ENCODE data around the gene SMAD3.

Gene SMAD3

DNA sequence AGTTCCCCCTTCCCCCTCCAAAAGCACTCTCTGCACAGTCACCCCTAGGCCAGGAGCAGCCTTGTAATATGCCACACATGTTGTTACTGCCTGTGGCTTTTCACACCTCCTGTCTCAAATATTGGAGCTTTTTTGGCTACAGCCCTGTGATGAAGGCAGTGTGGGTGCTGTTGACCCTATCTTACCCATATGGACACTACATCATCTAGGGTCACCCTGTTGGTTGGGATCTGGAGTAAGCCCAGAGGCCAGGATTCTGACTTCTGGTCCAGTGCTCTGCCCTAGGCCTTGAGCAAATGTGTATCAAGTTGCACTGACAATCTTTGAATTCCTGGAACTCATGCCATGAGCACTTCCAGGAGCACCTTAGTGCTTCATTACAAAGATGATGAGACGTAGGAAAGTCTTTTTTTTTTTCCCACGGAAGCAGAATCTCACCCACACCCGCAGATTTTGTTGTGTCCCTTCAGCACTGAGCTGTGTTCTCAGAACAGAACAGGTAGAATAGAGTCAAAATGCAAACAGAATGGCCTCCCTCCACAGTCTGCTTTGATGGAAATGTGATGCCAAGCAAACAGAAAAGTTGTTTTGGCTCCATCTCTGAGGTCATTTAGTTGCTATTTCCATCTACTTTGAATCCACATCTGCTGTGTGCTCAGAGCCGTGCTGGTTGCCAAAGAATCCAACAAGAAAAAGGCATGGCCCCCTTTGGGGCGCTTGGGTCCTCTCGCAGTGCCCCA is 49.6 kb downstream of the SMAD3 start:
- TF ChIP-seq, protein P1, sequence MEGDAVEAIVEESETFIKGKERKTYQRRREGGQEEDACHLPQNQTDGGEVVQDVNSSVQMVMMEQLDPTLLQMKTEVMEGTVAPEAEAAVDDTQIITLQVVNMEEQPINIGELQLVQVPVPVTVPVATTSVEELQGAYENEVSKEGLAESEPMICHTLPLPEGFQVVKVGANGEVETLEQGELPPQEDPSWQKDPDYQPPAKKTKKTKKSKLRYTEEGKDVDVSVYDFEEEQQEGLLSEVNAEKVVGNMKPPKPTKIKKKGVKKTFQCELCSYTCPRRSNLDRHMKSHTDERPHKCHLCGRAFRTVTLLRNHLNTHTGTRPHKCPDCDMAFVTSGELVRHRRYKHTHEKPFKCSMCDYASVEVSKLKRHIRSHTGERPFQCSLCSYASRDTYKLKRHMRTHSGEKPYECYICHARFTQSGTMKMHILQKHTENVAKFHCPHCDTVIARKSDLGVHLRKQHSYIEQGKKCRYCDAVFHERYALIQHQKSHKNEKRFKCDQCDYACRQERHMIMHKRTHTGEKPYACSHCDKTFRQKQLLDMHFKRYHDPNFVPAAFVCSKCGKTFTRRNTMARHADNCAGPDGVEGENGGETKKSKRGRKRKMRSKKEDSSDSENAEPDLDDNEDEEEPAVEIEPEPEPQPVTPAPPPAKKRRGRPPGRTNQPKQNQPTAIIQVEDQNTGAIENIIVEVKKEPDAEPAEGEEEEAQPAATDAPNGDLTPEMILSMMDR (IDR thresholded peaks at IDR 0.05; ENCODE audit: extremely low read depth, insufficient read depth, missing control alignments) = no peak
- in situ Hi-C loops (cut with MboI; ENCODE audit: low pct_unique_long_range_greater_than_20kb, low sequenced_read_pairs, unreplicated experiment) = no loop called here
- no peak for DNase-seq (ENCODE audit: low spot score)

DNA sequence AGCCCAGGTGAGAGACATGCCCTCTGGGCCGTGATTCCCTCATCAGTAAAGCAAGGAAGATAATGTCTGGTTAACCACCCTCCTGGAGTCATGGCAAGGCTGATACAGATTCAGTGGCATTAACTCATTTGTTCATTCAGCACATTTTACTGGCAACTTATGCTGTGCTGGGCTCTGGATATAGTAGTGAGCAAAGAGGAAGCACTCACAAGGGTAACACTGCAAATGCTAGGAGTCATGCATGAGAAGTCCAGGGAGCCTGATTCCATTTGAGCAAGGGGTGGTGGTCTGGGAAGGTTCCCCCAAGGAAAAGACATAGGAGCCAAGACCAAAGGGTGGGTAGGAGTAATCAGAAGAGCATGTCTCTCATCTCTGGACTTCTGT is 50.2 kb downstream of the SMAD3 start:
- in situ Hi-C loops (cut with MboI; ENCODE audit: low pct_unique_long_range_greater_than_20kb, low sequenced_read_pairs, unreplicated experiment) = no loop called here
- TF ChIP-seq, protein P1 (IDR thresholded peaks at IDR 0.05; ENCODE audit: extremely low read depth, insufficient read depth, missing control alignments) = no peak

DNA sequence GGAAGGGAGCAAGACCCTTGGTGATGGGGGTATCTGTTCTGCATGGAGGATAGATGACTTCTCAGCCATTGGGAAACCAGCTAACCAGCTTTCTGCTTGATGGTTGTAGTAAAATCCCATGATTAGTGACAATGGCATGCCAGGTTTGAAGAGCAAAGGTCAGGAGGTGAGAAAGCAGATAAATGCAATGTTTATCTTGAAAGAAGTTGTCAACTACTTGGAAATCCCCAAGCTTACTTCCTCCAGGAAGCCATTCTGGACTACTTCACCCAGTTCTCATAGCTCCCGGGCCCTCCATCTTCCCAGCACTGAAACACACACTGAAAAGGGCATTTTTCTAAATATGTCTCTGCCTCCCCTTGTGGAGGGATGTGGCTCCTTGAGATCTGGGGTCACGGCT is 51.3 kb downstream of the SMAD3 start:
- DNase-seq (ENCODE audit: low spot score) = no peak
- TF ChIP-seq, protein P1 (IDR thresholded peaks at IDR 0.05; ENCODE audit: extremely low read depth, insufficient read depth, missing control alignments) = no peak
- in situ Hi-C loops (cut with MboI; ENCODE audit: low pct_unique_long_range_greater_than_20kb, low sequenced_read_pairs, unreplicated experiment) = no loop called here

More for the DNA sequence above, 50.2 kb downstream of the SMAD3 start:
- DNase-seq (ENCODE audit: low spot score) = no peak

DNA sequence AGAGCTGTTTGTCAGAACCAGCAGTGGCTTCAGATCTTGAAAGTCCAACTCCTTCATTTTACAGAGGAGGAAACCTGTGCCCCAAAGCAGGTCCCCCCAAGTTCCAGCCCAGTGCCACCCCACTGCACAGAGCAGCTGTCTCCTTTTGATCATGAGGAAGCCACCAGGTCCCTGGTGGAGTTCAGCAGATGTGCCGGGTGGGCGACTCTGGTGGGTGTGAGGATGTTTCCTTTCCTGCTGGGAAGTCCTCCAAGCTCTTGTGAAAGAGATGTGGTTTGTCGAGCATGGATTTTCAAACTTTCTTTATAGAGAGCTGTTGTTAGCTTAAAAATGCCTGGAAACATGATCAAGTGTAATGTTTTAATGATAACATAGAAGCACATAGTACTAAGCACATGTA is 52.0 kb downstream of the SMAD3 start:
- in situ Hi-C loops (cut with MboI; ENCODE audit: low pct_unique_long_range_greater_than_20kb, low sequenced_read_pairs, unreplicated experiment) = no loop called here
- TF ChIP-seq, protein P1 (IDR thresholded peaks at IDR 0.05; ENCODE audit: extremely low read depth, insufficient read depth, missing control alignments) = no peak
- no peak for DNase-seq (ENCODE audit: low spot score)

DNA sequence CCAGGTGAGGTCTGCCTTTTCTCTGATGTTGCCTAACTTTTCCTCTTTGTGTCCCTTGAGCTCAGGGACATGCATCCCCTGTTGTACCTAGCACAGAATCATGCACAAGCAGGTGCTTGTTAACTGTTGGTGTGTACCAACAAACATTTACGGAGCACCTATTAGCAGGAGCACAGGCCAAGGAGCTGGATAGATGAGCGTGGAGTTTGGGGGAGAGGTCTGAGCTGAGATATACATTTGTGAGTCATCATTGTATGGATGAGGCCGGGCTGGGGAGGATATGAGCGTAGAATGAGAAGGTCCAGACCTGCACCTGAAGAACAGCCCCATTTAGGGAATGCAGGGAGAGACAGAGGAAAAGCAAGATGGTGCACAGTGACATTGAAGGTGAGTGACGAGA is 53.4 kb downstream of the SMAD3 start:
- TF ChIP-seq, protein P1 (IDR thresholded peaks at IDR 0.05; ENCODE audit: extremely low read depth, insufficient read depth, missing control alignments) = no peak
- in situ Hi-C loops (cut with MboI; ENCODE audit: low pct_unique_long_range_greater_than_20kb, low sequenced_read_pairs, unreplicated experiment) = no loop called here
- DNase-seq (ENCODE audit: low spot score) = no peak

DNA sequence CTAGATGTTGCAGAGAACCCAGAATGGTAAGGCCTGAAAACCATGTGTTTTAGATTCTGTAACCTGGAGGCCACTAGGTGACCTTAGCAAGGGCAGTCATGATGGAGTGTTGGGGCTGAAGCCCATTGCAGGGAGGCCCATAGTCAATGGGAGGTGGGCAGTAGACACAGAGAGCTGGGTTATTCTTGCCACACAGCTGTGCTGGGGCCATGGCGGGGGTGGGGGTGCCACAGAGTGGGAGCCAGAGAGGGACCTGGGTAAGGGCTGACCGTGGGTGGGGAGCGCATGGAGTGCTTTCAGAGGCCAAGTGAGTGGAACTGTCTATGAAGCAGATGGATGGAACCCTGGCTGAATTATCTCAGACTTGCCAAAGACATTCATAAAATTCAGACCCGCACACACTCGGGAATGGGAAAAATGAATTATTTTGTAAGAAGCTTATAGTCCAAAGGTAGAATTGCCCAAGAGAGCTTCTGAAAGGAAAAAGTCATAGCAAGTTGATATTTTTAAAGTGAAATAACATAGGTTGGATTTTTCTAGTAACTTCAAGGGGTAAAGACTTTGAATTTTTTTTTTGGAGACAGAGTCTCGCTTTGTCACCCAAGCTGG is 53.9 kb downstream of the SMAD3 start:
- TF ChIP-seq, protein P1 (IDR thresholded peaks at IDR 0.05; ENCODE audit: extremely low read depth, insufficient read depth, missing control alignments) = no peak
- DNase-seq (ENCODE audit: low spot score) = no peak
- in situ Hi-C loops (cut with MboI; ENCODE audit: low pct_unique_long_range_greater_than_20kb, low sequenced_read_pairs, unreplicated experiment) = no loop called here
